Measurements from ENCODE around the gene C8G.
A peak's percentile ranks its signal among the peaks of the same experiment; 100 is the strongest.

Gene C8G

GRCh38 chr9:136940526-136941230 is 4.4 kb upstream of the C8G start:
- H3K4me3 ChIP-seq (ENCODE audit: low read depth, low read length) = no peak overlapping the region
- DNase-seq (ENCODE audit: low read depth) = no peak
- no peak for TF ChIP-seq CTCF (IDR thresholded peaks at IDR 0.05; ENCODE audit: low read depth, low read length, missing control alignments)

GRCh38 chr9:136941231-136942111 is 3.6 kb upstream of the C8G start:
- TF ChIP-seq CTCF (IDR thresholded peaks at IDR 0.05; ENCODE audit: low read depth, low read length, missing control alignments) = no peak
- no peak overlapping the region for H3K4me3 ChIP-seq (ENCODE audit: low read depth, low read length)
- no peak for DNase-seq (ENCODE audit: low read depth)

GRCh38 chr9:136942112-136942880 is 2.7 kb upstream of the C8G start:
- no peak for DNase-seq (ENCODE audit: low read depth)
- H3K4me3 ChIP-seq (ENCODE audit: low read depth, low read length) = no peak overlapping the region
- no peak for TF ChIP-seq CTCF (IDR thresholded peaks at IDR 0.05; ENCODE audit: low read depth, low read length, missing control alignments)

GRCh38 chr9:136942881-136943230 is 2.2 kb upstream of the C8G start:
- TF ChIP-seq CTCF (IDR thresholded peaks at IDR 0.05; ENCODE audit: low read depth, low read length, missing control alignments) = no peak
- H3K4me3 ChIP-seq (ENCODE audit: low read depth, low read length) = peak overlapping the region; percentile 83
- no peak for DNase-seq (ENCODE audit: low read depth)

- H3K4me3 ChIP-seq (ENCODE audit: low read depth, low read length) = peak overlapping the region; percentile 83
- TF ChIP-seq CTCF (IDR thresholded peaks at IDR 0.05; ENCODE audit: low read depth, low read length, missing control alignments) = no peak
- DNase-seq (ENCODE audit: low read depth) = no peak
Observed at GRCh38 chr9:136943291-136944211, 1.5 kb upstream of the C8G start.

- no peak for DNase-seq (ENCODE audit: low read depth)
- peak; percentile 12 for TF ChIP-seq CTCF (IDR thresholded peaks at IDR 0.05; ENCODE audit: low read depth, low read length, missing control alignments)
- peak overlapping the region; percentile 83 for H3K4me3 ChIP-seq (ENCODE audit: low read depth, low read length)
Observed at GRCh38 chr9:136944212-136944518, 878 bp upstream of the C8G start.
